IPS-15b (cell line): ENCODE data around the gene RNF10.
"Not testable (repeated sequence)": the region's sequence is repeated elsewhere in the genome, so short reads cannot be mapped to it uniquely, and the experiment has no call there.

Source experiments
- H3K27me3 ChIP-seq: one replicate; pipeline ENCODE4 v1.6.1; 2013; ENCODE audit warnings: low read length; ENCODE audit not compliant: control insufficient read depth, insufficient read depth
- H3K36me3 ChIP-seq: one replicate; pipeline ENCODE4 v1.6.1; 2013; ENCODE audit warnings: low read length; ENCODE audit not compliant: control insufficient read depth, insufficient read depth
- H3K4me1 ChIP-seq: one replicate; pipeline ENCODE4 v1.6.1; 2013; ENCODE audit warnings: mild to moderate bottlenecking, low read length; ENCODE audit not compliant: control insufficient read depth, insufficient read depth
- H3K4me3 ChIP-seq: one replicate; pipeline ENCODE4 v1.5.1; 2013; ENCODE audit warnings: low read depth, low read length
- H3K9ac ChIP-seq: one replicate; pipeline ENCODE4 v1.6.1; 2013; ENCODE audit warnings: low read depth, mild to moderate bottlenecking, low read length
- H3K9me3 ChIP-seq: one replicate; pipeline ENCODE4 v1.6.1; 2013; ENCODE audit warnings: mild to moderate bottlenecking, low read length; ENCODE audit not compliant: control insufficient read depth, insufficient read depth

Gene RNF10

GRCh38 chr12:120497524-120498150 lies 36.5 kb upstream of the RNF10 start:
- Histone ChIP-seq H3K36me3 (peaks cover 6% of the 10 kb centered on the region), H3K27me3 (no peaks in the 10 kb centered on the region), H3K9ac (no peak overlapping the region), H3K4me3 (peak overlapping the region; percentile 81), H3K4me1 (peaks cover 10% of the 10 kb centered on the region), H3K9me3 (no peaks in the 10 kb centered on the region)

- Histone ChIP-seq H3K4me1 (peaks cover 11% of the 10 kb centered on the region), H3K9ac (no peak overlapping the region), H3K27me3 (no peaks in the 10 kb centered on the region), H3K4me3 (no peak overlapping the region), H3K9me3 (no peaks in the 10 kb centered on the region), H3K36me3 (peaks cover 6% of the 10 kb centered on the region)
Observed at GRCh38 chr12:120498870-120499515, 35.2 kb upstream of the RNF10 start.

GRCh38 chr12:120500581-120500980 lies 33.6 kb upstream of the RNF10 start:
- H3K4me3 ChIP-seq = no peak overlapping the region
- peaks cover 12% of the 10 kb centered on the region for H3K4me1 ChIP-seq
- H3K27me3 ChIP-seq = no peaks in the 10 kb centered on the region
- no peak overlapping the region for H3K9ac ChIP-seq
- H3K36me3 ChIP-seq = peaks cover 6% of the 10 kb centered on the region
- no peaks in the 10 kb centered on the region for H3K9me3 ChIP-seq

DNA sequence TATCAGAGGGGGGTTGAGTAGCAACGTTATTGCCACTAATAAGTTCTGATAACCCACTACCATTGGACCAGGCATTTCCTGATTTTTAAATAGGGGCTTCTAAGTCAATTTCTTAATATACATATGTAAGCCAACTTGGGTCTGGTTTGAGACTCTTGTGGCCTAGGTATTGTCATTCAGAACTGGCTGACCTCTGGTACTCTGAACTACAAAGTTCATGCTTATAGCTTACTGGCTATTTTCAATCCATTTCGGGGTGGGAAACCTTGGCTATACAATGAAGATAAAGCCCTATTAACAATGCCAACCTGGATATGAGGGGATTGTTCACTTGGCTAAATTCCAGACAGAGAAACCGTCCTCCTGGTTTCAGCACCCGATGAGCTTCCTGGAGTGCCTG lies 29.6 kb upstream of the RNF10 start:
- Histone ChIP-seq H3K27me3 (no peaks in the 10 kb centered on the region), H3K9me3 (no peaks in the 10 kb centered on the region), H3K36me3 (no peaks in the 10 kb centered on the region), H3K9ac (no peak overlapping the region), H3K4me1 (peaks cover 7% of the 10 kb centered on the region), H3K4me3 (no peak overlapping the region)

DNA sequence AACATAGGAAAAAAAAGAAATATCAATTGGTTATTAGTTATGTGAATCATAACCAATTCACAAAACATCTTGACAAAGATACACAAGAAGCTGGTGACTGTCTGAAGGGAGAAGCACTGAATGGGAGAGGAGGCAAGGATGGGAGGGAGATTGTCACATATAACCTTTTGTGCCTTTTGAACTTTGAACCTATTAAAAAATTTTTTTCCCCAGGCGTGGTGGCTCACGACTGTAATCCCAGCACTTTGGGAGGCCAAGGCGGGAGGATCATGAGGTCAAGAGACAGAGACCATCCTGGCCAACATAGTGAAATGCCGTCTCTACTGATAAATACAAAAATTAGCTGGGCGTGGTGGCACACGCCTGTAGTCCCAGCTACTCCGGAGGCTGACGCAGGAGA lies 25.6 kb upstream of the RNF10 start:
- no peaks in the 10 kb centered on the region for H3K9me3 ChIP-seq
- no peak overlapping the region for H3K9ac ChIP-seq
- H3K36me3 ChIP-seq = peaks cover 4% of the 10 kb centered on the region
- H3K4me3 ChIP-seq = no peak overlapping the region
- peaks cover 7% of the 10 kb centered on the region for H3K4me1 ChIP-seq
- no peaks in the 10 kb centered on the region for H3K27me3 ChIP-seq

- no peak overlapping the region for H3K9ac ChIP-seq
- no peak overlapping the region for H3K4me3 ChIP-seq
- H3K36me3 ChIP-seq = peaks cover 15% of the 10 kb centered on the region
- no peaks in the 10 kb centered on the region for H3K27me3 ChIP-seq
- no peaks in the 10 kb centered on the region for H3K9me3 ChIP-seq
- no peaks in the 10 kb centered on the region for H3K4me1 ChIP-seq
Observed at GRCh38 chr12:120514002-120514401, 20.2 kb upstream of the RNF10 start.

DNA sequence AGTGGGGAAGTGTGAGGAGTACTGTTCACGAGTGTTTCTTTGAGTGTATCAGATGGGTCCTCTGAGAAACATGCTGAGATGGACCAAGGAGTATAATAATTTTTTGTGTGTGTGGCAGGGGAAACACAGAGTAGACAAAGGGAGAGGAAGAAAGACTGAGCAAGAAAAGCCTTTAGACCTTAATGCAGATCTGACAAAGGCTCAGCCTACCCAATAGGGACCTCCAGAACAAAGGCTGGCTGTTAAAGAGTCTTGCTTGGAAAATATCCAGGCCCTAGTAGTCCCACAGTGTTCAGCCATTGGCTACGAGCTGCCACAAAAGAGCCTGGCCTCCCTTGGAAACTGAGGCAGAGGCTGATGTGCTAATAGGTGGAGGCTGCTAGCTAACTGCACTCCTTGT lies 18.7 kb upstream of the RNF10 start:
- H3K4me3 ChIP-seq = no peak overlapping the region
- peaks cover 11% of the 10 kb centered on the region for H3K36me3 ChIP-seq
- no peaks in the 10 kb centered on the region for H3K9me3 ChIP-seq
- H3K9ac ChIP-seq = no peak overlapping the region
- H3K27me3 ChIP-seq = no peaks in the 10 kb centered on the region
- H3K4me1 ChIP-seq = no peaks in the 10 kb centered on the region

- not testable (repeated sequence) for H3K4me3 ChIP-seq, H3K9ac ChIP-seq, H3K4me1 ChIP-seq, H3K27me3 ChIP-seq, H3K9me3 ChIP-seq, H3K36me3 ChIP-seq
Observed at GRCh38 chr12:120519324-120519723, 14.8 kb upstream of the RNF10 start.

DNA sequence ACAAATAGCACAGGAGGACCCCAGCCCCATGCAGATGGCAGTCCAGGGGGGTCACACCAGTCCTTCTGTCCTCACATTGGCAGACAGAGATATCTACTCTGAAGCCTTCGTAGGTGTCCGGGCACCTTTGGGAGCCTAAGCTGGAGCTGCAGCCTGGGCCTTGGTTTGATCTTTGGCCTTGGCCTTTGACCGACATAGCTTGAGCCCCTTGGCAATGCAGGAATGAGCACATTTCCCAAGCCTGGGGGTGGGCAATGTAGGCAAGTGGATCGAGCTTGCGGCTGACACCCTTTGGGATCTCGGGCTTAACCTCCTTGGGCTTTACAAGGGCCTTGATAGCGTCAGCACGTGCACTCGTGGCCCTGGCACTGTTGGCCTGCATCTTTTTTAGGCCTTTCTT lies 11.6 kb upstream of the RNF10 start:
- Histone ChIP-seq H3K27me3 (no peaks in the 10 kb centered on the region), H3K9ac (no peak overlapping the region), H3K36me3 (no peaks in the 10 kb centered on the region), H3K4me1 (no peaks in the 10 kb centered on the region), H3K4me3 (no peak overlapping the region), H3K9me3 (no peaks in the 10 kb centered on the region)

- Histone ChIP-seq H3K9ac (peak within 1 kb of the TSS; percentile 81), H3K36me3 (no peaks in the 10 kb centered on the region), H3K4me3 (peak within 1 kb of the TSS; percentile 99), H3K4me1 (peaks cover 3% of the 10 kb centered on the region), H3K9me3 (no peaks in the 10 kb centered on the region), H3K27me3 (no peaks in the 10 kb centered on the region)
Observed at GRCh38 chr12:120528861-120529525, 5.2 kb upstream of the RNF10 start, which contains the start of gene COQ5. TSS of gene COQ5 (minus strand) at chr12:120529158. CDS start at chr12:120529141, 17 bp downstream.

DNA sequence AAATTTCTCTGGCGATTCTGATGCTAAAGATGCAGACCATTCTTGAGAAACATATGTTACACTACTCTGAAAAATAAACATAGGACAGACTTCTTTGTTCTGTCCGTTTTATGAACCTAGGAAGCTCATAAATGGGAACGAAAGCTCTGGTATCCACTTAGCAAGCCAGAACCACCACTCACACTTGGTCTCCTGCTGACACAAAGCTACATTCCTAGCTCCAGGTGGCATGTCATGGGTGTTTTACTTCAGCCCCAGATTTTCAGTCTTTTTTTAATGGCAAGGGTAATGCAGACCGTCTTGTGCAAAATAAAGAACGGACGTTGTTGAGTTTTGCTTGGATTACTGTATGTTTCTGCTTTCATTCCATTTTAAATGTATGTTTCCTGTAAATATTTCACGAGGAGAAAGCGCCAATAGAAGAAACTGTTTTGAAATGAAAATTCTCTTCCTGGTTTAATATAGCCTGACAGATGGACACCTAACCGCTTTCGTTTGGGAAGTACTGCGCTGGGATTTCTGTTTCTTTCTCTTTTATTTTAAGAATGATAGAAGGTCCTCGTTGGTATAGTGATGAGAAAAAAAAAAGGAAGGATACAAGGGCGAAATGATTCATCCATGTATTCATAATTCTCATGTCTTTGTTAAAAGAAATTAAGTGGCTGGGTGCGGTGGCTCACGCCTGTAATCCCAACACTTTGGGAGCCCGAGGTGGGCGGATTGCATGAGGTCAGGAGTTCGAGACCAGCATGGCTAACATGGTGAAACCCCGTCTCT lies 4.3 kb upstream of the RNF10 start:
- Histone ChIP-seq H3K4me3 (peak overlapping the region; percentile 99), H3K9ac (peak overlapping the region; percentile 68), H3K9me3 (no peaks in the 10 kb centered on the region), H3K27me3 (no peaks in the 10 kb centered on the region), H3K4me1 (peaks cover 3% of the 10 kb centered on the region), H3K36me3 (no peaks in the 10 kb centered on the region)
